Calu3 (cell line): Measurements from ENCODE around the gene PPP1R3G. TPM values are rescaled to one million over a fixed set of nuclear protein-coding genes. Genes with fewer than 3 reads are reported as not detected.

Experiments
- BruUV-seq: library from RNA; stranded (reverse); fragments of 400-500 nt; replicated peaks from 2 replicates; lab custom pipeline; 2021; lab: Mats Ljungman, UMichigan
- CTCF ChIA-PET: fragments of 300-600 bp; sonication (Branson Sonifier 250); formaldehyde crosslinking; loops from one replicate; lab custom pipeline; 2022; ENCODE audit warnings: antibody characterized with exemption; lab: Charles Lee
- DNase-seq: peaks from one replicate; pipeline ENCODE4 v3.0.0; 2022
- H3K27ac Mint-ChIP-seq: one replicate; pipeline ENCODE4 v1.8.0; 2022; ENCODE audit warnings: mixed read lengths; ENCODE audit not compliant: unreplicated experiment
- H3K27me3 Mint-ChIP-seq: one replicate; pipeline ENCODE4 v1.8.0; 2022; ENCODE audit warnings: mixed read lengths; ENCODE audit not compliant: unreplicated experiment
- H3K36me3 Mint-ChIP-seq: one replicate; pipeline ENCODE4 v1.8.0; 2022; ENCODE audit warnings: mild to moderate bottlenecking, moderate library complexity, mixed read lengths; ENCODE audit not compliant: insufficient read depth, unreplicated experiment
- H3K4me1 Mint-ChIP-seq: one replicate; pipeline ENCODE4 v1.8.0; 2022; ENCODE audit warnings: mild to moderate bottlenecking, low read depth, mixed read lengths; ENCODE audit not compliant: unreplicated experiment
- H3K4me3 Mint-ChIP-seq: one replicate; pipeline ENCODE4 v1.8.0; 2022; ENCODE audit warnings: mild to moderate bottlenecking, low read depth, moderate library complexity, mixed read lengths; ENCODE audit not compliant: unreplicated experiment
- H3K9me3 Mint-ChIP-seq: one replicate; pipeline ENCODE4 v1.8.0; 2022; ENCODE audit warnings: low read depth, mixed read lengths; ENCODE audit not compliant: unreplicated experiment
- CTCF ChIP-seq: fragments of 200-600 bp; IDR thresholded peaks from one replicate; pipeline ENCODE4 v1.8.0; 2022; ENCODE audit warnings: antibody characterized with exemption; ENCODE audit not compliant: unreplicated experiment
- intact Hi-C: fragments of 100-400 bp; cut with micrococcal nuclease; formaldehyde crosslinking; loops from one replicate; pipeline ENCODE4 v1.10.0; 2022; ENCODE audit not compliant: unreplicated experiment
- total RNA-seq: library from RNA; stranded (reverse); gene quantifications from 2 replicates; pipeline ENCODE4 v1.2.3, GENCODE V29; 2022

The PPP1R3G gene
- total RNA-seq, 1 experiment from 2014 or later = 0.07 TPM

GRCh38 chr6:5111626-5112025, 26.5 kb downstream of the PPP1R3G start:
- no TSS peak for BruUV-seq
- Mint-ChIP-seq H3K27me3 (no peaks in the 10 kb centered on the region), H3K36me3 (no peaks in the 10 kb centered on the region), H3K9me3 (no peaks in the 10 kb centered on the region), H3K27ac (no peak overlapping the region), H3K4me1 (no peaks in the 10 kb centered on the region), H3K4me3 (no peak overlapping the region)
- DNase-seq = no peak
- CTCF ChIA-PET = no interaction called here
- TF ChIP-seq CTCF = no peak
- intact Hi-C loops = no loop called here

DNA sequence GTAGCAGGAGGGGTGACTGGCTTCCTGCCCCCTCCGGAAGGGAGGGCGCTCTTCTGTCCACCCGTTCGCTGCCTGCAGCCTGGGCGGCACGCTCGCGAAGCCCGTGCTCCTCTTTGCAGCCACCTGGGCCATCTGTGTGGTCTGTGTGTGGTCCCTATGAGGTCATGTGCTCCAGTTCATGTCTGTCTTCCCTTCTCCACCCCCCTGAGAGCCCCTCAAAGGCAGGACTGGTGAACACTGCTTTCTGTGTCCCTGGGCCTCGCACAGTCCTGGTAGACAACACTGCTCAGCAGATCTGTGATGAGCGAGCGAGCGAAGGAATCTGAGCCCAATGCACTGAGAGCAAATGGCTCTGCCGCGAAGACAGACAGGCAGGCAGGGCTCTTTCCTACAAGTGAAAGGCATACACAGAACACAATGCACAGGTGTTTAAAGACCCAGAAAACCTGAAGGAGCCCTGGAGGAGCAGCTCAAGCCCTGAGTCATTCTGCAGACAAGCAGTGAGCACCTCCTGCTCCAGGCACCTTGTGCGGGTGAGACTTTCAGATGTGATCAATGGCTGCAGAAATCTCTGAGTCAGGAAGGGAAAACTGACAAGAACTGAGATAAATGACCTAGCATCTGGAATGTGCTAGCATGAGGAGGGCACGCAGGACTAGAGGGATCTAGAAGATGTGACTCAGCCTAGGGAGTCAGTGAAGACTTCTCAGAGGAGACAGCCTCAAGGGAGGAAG, 27.1 kb downstream of the PPP1R3G start:
- H3K36me3 Mint-ChIP-seq = no peaks in the 10 kb centered on the region
- no peaks in the 10 kb centered on the region for H3K9me3 Mint-ChIP-seq
- no peak overlapping the region for H3K4me3 Mint-ChIP-seq
- no peak for TF ChIP-seq CTCF
- no peaks in the 10 kb centered on the region for H3K27me3 Mint-ChIP-seq
- DNase-seq = no peak
- no TSS peak for BruUV-seq
- no peak overlapping the region for H3K27ac Mint-ChIP-seq
- CTCF ChIA-PET = no interaction called here
- H3K4me1 Mint-ChIP-seq = no peaks in the 10 kb centered on the region
- intact Hi-C loops = no loop called here

DNA sequence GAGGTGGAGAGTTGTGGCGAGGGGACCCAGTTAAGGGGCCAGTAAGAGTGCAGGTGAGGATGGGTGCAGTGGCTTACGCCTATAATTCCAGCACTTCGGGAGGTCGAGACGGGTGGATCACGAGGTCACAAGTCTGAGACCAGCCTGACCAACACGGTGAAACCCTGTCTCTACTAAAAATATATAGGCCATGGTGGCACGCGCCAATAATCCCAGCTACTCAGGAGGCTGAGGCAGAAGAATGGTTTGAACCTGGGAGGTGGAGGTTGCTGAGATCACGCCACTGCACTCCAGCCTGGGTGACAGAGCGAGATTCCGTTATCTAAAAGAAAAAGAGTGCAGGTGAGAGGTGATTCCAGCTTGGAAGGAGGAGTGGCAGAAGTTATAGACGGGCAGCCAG, 28.0 kb downstream of the PPP1R3G start:
- H3K27me3 Mint-ChIP-seq = no peaks in the 10 kb centered on the region
- no TSS peak for BruUV-seq
- H3K27ac Mint-ChIP-seq = no peak overlapping the region
- TF ChIP-seq CTCF = no peak
- no peaks in the 10 kb centered on the region for H3K9me3 Mint-ChIP-seq
- no peak overlapping the region for H3K4me3 Mint-ChIP-seq
- H3K4me1 Mint-ChIP-seq = no peaks in the 10 kb centered on the region
- H3K36me3 Mint-ChIP-seq = no peaks in the 10 kb centered on the region
- CTCF ChIA-PET = interaction anchor here (0.7 kb wide), 1 partner anchor 603 kb away, joined by 9 read pairs; no protein-coding TSS in a partner anchor
- DNase-seq = no peak
- intact Hi-C loops = no loop called here

GRCh38 chr6:5115168-5115567, 30.0 kb downstream of the PPP1R3G start:
- no peak for DNase-seq
- no peak overlapping the region for H3K4me3 Mint-ChIP-seq
- no peaks in the 10 kb centered on the region for H3K27me3 Mint-ChIP-seq

More at GRCh38 chr6:5115168-5115567, 30.0 kb downstream of the PPP1R3G start:
- no peaks in the 10 kb centered on the region for H3K36me3 Mint-ChIP-seq
- BruUV-seq = no TSS peak
- no peak for TF ChIP-seq CTCF
- no peaks in the 10 kb centered on the region for H3K9me3 Mint-ChIP-seq
- CTCF ChIA-PET = no interaction called here
- H3K4me1 Mint-ChIP-seq = no peaks in the 10 kb centered on the region
- H3K27ac Mint-ChIP-seq = no peak overlapping the region
- intact Hi-C loops = no loop called here
